ENCODE measurements around the gene DPM3. TPM values are rescaled to one million over a fixed set of nuclear protein-coding genes. Genes with fewer than 3 reads are reported as not detected.

Gene DPM3
- total and polyA plus RNA-seq, 2 donors (not counting 3 experiments of a cell fraction or from before 2014, with no cell fraction given): 69.6 to 258 TPM

- Histone ChIP-seq H3K4me1 (ENCODE audit: control insufficient read depth, extremely low read depth, insufficient read depth, low read length) (peaks cover 3% of the 10 kb centered on the region), H3K27me3 (ENCODE audit: control insufficient read depth in 2 of 2, insufficient read depth in 2 of 2, low read length in 2 of 2) (peaks cover 6 to 7% of the 10 kb centered on the region in 2 experiments), H3K27ac (ENCODE audit: insufficient read depth, low read depth, low read length) (no peak overlapping the region), H3K9me3 (replicated peaks; ENCODE audit: control insufficient read depth, insufficient read depth, low read length) (no peaks in the 10 kb centered on the region), H3K79me2 (ENCODE audit: control insufficient read depth, insufficient read depth, low read length) (no peaks in the 10 kb centered on the region), H3K4me2 (ENCODE audit: insufficient read depth, low read length) (no peak overlapping the region), H3K36me3 (ENCODE audit: control insufficient read depth in 2 of 2, extremely low read depth in 1 of 2, insufficient read depth in 2 of 2, low read length in 2 of 2) (no peaks in the 10 kb centered on the region), H3K9me1 (replicated peaks; ENCODE audit: control insufficient read depth, extremely low read depth, insufficient read depth, low read length) (no peaks in the 10 kb centered on the region), H4K20me1 (replicated peaks; ENCODE audit: control insufficient read depth, extremely low read depth, insufficient read depth, low read length) (no peaks in the 10 kb centered on the region), H2AFZ (ENCODE audit: low read depth, low read length) (no peak overlapping the region), H3K9ac (replicated peaks; ENCODE audit: extremely low read depth, insufficient read depth, low read length) (no peak overlapping the region), H3K4me3 (replicated peaks in 1 of 3; ENCODE audit: insufficient read depth in 1 of 3, low read depth in 1 of 3, low read length in 3 of 3) (no peak overlapping the region)
- no TSS peak for BruUV-seq (replicated peaks)
- TF ChIP-seq FOS (IDR thresholded peaks at IDR 0.05; ENCODE audit: borderline replicate concordance, insufficient read depth, low read length) (no peak), POLR2AphosphoS5 (IDR thresholded peaks at IDR 0.05; ENCODE audit: insufficient read depth, low read depth, low read length) (no peak), CTCF (IDR thresholded peaks at IDR 0.05; ENCODE audit: extremely low read depth in 1 of 2, insufficient read depth in 1 of 2, low read depth in 1 of 2, low read length in 2 of 2) (no peak), GATA2 (IDR thresholded peaks at IDR 0.05; ENCODE audit: insufficient read depth, insufficient read length, low read depth, low read length) (no peak), POLR2A (IDR thresholded peaks at IDR 0.05; ENCODE audit: low read depth, low read length) (no peak), EZH2 (IDR thresholded peaks at IDR 0.05; ENCODE audit: borderline replicate concordance, low read depth, low read length, severe bottlenecking) (no peak), MYC (IDR thresholded peaks at IDR 0.05; ENCODE audit: low read depth, low read length) (no peak), MAX (IDR thresholded peaks at IDR 0.05; ENCODE audit: insufficient read depth, insufficient read length) (no peak), JUN (IDR thresholded peaks at IDR 0.05; ENCODE audit: borderline replicate concordance, insufficient read depth, insufficient read length, low read depth) (no peak)
- ChIA-PET CTCF (interaction anchor here (1.1 to 3.2 kb wide), 3 partner anchors 12 to 64 kb away, joined by 3 to 13 read pairs (median 5); no protein-coding TSS in a partner anchor), POLR2A (no interaction called here)
- FAIRE-seq: no peak
- DNase-seq (ENCODE audit: low read depth, low spot score): no peak
- dilution Hi-C loops (cut with MboI; ENCODE audit: extremely low pct_ligation_motif_present, low sequenced_read_pairs): no loop called here
- intact Hi-C loops (cut with micrococcal nuclease): no loop called here
Measured at GRCh38 chr1:155103325-155103724, 37.0 kb downstream of the DPM3 start.

Data from endothelial cell of umbilical vein (primary cell).